Stimulated activated CD8-positive, alpha-beta memory T cell treated with anti-CD3 and anti-CD28 coated beads, Interleukin-12 subunit alpha, Interleukin-12 subunit beta, amount 100 ng/mL, for 4 hours (primary cell): ENCODE data around the gene LIN37.

Source experiments
- DNase-seq: peaks from one replicate; pipeline ENCODE4 v3.0.0-alpha.2; 2020; ENCODE audit warnings: low read depth

Gene LIN37

DNA sequence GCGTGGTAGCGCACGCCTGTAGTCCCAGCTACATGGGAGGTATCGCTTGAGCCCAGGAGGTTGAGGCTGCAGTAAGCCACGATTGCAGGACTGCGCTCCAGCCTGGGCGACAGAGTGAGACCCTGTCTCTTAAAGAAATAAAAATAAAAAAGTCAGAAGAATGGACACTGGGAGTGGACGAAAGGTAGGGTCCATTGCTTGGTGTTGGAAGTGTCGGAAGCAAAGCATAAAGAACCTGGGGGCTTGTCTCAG is 26.6 kb downstream of the LIN37 start:
- DNase-seq, result no peak

DNA sequence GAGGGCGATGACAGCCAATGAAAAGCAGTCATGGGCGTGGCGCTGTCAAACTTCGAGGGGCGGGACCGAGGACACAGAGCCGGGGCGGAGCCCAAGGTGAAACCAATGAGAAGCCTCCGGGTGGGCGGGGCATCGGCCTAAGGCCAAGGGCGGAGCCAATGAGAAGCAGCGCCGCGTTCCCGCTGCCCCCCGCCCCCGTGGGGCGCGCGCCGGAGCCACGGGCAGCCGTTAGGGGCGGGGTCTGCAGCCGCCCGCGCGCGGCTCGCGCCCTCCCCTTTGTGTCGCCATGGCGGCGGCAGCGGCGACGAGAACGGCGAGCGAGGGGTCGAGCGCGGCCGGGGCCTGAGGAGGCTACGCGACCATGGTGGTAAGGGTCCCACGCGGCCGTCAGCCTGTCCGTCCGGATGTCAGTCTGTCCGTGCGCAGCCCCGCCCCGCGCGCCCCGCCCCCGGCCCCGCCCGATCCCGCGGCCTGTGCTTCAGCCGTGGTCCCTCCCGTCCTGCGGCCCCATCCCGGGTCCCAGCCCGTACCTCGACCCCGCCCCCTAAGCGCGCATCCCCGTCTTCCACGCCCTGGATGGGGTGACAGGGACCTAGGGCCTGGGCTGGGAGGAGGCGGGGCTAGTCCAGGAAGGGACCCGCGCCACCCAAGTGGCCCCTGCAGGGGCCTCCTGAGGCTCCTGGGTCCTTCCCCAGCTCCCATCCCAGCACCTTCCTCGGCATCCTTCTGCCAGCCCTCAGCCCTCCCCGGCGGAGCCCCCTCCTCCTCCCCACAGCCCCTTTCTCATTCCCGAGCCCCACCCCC is 27.1 kb downstream of the LIN37 start, which contains the start of gene ARHGAP33:
TSS of gene ARHGAP33 (plus strand) at position 267 of the 804 bp plus-strand sequence. CDS start at position 362, 95 bp downstream.
- DNase-seq, result peak; percentile 95

DNA sequence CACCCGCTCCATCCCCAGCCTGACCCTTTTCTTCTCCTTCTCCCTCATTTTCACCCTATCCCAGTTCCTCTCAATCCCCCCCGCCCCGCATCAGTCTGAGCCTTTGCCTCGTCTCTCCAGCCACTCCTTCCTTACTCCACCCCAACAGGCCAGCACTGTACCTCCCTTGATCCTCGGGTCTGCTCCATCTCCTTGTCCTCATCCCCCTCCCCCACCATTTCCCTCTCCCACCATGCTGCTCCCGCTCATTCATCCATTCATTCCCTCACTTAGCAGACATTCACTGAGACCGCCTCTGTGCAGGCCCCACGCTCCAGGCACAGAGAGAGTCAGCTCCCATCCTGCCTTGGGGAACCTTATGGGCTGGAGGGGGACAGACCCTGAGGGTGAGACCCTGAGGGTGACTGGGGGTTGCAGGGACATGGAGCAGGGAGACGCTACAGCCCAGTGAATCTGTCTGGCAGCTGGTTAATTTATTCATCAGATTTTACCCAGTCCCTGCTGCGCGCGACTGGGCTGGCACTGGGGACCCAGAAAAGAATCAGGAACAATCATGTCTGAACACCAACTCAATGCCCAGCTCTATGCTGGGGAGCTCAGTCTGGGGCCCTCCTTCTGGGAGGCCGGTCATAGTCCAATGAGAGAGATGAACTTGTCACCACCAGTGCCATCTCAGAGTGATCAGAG is 27.9 kb downstream of the LIN37 start:
- DNase-seq, result no peak

DNA sequence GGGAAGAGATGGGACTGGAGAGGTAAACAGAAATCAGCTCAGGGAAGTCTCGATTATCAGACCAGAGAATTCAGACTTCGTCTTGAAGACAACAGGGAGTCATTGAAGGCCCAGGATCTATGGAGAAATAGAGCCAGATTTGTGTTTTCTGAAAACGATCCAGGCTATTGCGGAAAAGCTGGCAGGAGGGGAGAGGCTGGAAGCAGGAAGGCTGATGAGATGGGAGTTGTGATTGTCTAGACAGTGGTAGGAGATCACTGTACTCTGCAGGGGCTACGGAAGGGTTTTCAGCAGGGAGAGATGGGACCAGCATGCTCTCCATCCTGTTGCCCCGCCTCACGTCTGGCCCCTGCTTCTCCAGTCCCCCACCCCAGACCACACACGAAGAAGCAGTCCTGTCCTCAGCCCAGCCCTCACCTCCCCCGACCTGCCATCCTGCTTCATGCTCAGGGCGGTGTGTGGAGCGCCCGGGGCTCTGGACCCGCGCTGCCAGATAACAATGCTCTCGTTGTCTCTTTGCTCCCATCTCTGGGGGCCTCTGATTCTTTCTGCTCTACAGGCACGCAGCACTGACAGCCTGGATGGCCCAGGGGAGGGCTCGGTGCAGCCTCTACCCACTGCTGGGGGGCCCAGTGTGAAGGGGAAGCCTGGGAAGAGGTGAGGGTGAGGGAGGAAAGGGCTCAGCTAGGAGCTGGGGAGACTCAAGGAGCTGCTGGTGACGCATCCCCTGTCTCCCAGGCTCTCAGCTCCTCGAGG is 28.9 kb downstream of the LIN37 start:
- no peak for DNase-seq

DNA sequence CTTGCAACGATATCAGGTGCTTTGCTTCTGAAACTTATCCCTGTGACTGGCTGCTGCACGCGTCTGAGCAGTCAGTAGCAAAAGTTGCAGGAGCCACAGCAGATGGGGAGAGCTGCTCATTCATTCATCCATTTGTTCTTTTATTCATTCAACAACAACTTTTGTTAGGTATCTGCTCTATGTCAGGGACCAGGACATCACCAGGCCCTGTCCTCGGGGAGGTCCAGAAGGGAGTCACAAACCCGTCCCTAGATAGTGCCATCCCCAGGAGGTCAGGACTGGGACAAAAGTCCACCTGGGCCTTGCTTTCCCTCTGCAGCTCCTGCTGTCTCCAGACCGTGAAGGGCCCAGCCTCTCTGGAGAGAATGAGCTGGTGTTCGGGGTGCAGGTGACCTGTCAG is 29.6 kb downstream of the LIN37 start:
- DNase-seq, result no peak

DNA sequence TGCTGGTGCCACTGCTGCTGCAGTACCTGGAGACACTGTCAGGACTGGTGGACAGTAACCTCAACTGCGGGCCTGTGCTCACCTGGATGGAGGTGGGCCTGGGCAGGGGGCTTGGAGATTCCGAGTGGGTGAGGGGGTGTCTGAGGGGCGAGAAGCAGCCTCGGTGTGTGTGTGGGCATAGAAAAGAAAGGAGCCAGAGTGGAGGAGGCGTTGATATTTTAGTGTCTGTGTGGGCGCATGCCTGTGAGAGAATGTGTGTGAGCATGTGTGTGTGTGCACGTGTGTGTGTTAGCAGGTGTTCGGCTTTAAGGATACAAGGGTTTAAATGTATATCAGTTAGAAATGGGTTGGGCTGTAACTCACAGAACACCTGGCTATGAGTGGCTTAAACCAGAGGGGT is 30.7 kb downstream of the LIN37 start:
- DNase-seq, result no peak

DNA sequence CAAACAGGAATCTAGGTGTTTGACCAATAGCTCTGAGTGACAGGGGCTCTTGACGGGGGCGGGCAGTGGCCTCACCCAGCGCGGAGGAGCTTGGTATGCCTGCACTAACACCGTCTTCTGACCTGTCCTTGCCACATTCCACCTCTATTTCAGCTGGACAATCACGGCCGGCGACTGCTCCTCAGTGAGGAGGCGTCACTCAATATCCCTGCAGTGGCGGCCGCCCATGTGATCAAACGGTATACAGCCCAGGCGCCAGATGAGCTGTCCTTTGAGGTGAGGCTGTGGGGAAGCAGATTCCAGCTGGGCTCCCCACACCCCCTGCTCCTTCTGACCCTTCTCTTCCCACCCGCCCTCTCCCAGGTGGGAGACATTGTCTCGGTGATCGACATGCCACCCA is 31.7 kb downstream of the LIN37 start:
- no peak for DNase-seq

DNA sequence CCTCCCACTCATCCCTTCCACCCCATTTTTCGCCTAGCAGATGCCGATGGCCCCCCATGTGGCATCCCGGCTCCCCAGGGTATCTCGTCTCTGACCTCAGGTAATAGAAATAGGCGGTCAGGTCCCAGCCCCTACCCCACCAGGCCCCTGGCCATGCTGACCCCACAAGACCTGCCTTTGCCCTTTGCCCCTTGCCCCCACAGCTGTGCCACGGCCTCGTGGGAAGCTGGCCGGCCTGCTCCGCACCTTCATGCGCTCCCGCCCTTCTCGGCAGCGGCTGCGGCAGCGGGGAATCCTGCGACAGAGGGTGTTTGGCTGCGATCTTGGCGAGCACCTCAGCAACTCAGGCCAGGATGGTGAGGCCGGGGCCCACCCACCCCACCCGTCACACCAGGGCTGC is 32.3 kb downstream of the LIN37 start:
- DNase-seq, result no peak

DNA sequence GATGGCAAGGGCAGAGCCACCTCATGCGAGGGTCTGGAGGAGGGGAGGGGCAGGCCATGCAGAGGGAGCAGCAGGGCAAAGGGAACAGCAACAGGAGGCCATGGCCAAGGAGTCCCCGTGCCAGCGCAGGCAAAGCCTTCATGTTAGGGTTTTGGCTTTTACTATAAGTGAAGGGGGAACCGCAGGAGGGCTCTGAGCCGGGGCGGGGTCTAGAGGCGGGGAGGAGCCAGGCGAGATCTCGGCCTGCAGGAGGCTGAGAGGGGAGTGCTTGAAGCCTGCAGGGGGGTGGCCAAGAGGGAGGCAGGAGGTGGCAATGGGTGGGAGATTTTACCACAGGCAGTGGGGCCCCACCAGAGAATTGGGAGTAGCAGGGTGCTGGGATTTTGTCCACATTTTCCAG is 33.3 kb downstream of the LIN37 start:
- no peak for DNase-seq

DNA sequence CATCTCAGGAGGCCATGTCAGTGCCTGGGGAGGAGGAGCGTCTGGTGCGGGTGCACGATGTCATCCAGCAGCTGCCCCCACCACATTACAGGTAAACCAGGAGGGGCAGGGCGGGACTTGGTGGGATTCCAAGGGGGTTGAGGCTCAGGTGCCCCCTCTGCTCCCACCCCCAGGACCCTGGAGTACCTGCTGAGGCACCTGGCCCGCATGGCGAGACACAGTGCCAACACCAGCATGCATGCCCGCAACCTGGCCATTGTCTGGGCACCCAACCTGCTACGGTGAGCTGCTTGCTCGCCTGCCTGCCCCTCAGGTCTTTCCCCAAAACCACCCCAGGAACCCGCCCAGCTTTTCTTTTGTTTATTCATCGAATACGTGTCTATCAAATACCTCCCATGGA is 34.2 kb downstream of the LIN37 start:
- no peak for DNase-seq

DNA sequence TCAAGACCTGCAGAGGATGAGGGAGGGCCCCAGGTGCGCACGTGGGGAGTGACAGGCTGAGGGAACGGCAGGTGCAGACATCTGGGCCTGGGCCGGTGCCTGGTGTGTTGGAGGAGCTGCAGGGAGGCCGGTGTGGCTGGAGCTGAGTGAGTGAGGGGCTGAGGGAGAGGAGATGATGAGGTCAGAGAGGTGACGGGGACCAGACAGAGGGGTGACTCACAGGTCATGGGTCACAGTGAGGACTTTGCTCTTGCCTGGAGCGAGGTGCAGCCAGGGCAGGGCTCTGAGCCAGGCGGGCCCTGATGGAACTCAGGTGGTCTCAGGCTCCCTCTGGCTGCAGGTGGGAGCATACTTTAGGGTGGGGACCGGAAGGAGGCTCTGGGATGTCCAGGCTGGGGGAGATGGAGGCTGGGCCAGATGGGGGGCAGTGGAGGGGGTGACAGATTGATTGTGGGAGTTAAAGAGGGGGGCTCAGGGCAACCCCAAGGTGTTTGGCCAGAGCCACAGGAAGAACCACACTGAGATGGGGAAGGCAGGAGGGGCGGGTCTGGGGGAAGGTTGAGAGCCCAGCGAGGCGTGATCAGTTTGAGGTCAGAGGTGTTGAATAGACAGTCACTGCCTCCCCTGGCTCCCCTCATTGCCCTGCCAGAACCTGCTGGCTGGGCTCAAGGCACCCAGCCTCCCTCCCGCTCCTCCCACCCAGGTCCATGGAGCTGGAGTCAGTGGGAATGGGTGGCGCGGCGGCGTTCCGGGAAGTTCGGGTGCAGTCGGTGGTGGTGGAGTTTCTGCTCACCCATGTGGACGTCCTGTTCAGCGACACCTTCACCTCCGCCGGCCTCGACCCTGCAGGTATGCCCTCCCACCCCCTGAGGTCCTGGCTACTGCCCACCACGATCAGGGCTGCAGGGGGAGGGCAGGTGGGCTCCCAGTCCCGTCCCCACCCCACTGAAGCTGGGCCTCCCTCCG is 35.4 kb downstream of the LIN37 start:
- DNase-seq, result no peak

DNA sequence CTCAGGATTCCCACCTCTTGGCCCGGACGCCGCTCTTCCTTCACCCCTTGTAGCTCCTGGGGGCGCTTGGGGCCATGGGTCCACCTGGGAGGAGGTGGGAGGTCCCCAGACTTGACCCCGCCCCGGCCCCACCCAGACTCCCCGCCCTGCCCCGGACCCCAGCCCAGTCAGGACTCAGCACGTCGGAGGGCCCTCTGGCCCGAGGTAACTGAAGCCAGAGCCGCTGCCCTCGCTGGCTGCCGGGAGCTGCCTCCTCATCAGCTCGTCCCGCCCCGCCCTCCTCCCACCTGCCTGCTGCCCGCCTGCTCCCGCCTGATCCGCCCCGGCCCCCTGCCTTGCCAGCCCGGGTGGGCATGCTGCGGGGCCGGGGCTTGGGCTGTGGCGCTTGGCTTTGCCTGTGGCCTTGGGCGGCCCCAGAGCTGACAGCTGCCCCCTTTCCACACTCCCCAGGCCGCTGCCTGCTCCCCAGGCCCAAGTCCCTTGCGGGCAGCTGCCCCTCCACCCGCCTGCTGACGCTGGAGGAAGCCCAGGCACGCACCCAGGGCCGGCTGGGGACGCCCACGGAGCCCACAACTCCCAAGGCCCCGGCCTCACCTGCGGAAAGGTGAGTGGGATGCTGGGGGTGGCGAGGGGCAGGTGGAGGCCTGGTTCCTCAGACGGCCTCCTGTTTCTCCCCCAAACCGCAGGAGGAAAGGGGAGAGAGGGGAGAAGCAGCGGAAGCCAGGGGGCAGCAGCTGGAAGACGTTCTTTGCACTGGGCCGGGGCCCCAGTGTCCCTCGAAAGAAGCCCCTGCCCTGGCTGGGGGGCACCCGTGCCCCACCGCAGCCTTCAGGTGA is 36.3 kb downstream of the LIN37 start:
- DNase-seq, result no peak

DNA sequence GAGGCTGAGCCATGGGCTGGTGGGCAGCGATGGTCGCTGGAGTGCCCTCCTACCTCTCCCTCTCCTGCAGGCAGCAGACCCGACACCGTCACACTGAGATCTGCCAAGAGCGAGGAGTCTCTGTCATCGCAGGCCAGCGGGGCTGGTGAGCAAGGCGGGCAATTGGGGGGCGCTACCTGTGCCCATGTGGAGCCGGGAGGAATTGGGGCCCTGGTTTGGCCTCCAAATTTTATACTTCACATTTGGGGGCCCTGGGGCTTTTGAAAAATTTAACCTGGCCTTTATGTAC is 36.9 kb downstream of the LIN37 start:
- no peak for DNase-seq

DNA sequence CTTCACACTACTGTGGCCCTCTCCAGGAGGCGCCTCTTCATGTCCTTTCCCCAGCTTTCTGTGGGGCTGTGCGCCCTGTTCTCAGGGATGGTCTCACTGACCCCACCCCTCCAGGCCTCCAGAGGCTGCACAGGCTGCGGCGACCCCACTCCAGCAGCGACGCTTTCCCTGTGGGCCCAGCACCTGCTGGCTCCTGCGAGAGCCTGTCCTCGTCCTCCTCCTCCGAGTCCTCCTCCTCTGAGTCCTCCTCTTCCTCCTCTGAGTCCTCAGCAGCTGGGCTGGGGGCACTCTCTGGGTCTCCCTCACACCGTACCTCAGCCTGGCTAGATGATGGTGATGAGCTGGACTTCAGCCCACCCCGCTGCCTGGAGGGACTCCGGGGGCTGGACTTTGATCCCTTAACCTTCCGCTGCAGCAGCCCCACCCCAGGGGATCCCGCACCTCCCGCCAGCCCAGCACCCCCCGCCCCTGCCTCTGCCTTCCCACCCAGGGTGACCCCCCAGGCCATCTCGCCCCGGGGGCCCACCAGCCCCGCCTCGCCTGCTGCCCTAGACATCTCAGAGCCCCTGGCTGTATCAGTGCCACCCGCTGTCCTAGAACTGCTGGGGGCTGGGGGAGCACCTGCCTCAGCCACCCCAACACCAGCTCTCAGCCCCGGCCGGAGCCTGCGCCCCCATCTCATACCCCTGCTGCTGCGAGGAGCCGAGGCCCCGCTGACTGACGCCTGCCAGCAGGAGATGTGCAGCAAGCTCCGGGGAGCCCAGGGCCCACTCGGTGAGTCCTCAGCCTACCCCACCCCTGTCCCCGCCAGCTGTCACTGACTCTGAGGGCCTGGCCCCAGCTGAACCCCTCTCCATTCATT is 38.2 kb downstream of the LIN37 start:
- DNase-seq, result no peak

DNA sequence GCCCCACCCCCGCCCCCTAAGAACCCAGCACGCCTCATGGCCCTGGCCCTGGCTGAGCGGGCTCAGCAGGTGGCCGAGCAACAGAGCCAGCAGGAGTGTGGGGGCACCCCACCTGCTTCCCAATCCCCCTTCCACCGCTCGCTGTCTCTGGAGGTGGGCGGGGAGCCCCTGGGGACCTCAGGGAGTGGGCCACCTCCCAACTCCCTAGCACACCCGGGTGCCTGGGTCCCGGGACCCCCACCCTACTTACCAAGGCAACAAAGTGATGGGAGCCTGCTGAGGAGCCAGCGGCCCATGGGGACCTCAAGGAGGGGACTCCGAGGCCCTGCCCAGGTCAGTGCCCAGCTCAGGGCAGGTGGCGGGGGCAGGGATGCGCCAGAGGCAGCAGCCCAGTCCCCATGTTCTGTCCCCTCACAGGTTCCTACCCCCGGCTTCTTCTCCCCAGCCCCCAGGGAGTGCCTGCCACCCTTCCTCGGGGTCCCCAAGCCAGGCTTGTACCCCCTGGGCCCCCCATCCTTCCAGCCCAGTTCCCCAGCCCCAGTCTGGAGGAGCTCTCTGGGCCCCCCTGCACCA is 38.9 kb downstream of the LIN37 start:
- no peak for DNase-seq

DNA sequence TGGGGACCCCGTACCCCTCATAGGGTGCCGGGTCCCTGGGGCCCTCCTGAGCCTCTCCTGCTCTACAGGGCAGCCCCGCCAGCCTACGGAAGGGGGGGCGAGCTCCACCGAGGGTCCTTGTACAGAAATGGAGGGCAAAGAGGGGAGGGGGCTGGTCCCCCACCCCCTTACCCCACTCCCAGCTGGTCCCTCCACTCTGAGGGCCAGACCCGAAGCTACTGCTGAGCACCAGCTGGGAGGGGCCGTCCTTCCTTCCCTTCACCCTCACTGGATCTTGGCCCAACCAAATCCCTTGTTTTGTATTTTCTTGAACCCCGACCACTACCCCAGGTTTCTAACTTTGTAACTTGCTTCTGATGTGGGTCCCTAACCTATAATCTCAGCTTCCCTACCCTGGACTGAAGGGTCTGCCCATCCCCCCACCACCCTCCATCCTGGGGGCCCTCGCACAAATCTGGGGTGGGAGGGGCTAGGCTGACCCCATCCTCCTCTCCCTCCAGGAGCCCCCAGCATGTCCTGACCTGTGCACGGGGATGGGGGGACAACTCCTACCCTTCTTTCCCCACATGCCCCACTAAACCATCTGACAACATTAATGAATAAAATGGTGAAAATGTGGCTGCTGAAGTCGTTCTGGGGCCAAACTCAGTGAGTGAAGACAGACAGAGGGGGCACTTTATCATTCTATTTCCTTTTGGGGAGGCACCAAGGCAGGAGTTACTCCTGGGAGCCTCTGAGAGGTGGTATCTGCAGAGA is 40.0 kb downstream of the LIN37 start:
- DNase-seq, result no peak

DNA sequence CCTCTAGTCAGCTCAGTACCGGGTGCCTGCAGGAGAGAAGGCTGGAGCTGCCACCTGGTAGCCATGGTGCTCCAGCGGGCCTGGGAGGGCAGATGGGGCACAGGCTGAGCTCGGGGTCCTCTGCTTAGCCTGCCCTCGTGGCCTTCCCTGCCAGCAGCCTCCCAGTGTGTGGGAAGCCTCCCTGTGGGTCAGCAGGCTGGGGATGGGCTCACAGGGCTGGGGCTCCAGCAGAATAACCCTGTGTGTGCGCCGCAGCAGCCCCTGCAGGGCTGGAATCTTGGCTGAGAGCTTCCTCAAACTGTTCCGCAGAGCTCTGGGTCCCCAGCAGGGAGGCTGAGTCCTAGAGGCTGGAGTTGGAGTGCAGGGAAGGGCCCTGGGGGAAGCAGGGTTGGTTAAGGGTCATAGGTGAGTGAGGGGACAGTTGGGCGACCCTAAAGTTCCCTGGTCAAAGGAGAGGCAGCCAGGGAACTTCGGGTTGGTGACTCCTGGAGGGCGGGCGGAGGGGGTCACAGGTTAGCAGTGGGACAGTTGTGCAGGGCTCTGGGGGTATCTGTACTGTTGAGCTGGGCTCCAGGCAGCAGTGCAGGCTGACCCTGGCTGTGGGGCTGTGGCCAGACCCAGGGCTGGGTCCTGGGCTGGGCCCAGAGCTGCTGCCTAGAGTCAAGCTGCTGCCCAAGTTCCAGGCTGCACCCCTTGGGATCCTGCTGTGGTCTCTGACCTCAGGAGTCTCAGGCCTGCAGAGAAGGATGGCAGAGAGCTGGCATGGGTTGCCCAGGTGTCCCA is 41.0 kb downstream of the LIN37 start:
- no peak for DNase-seq
